Measurements from ENCODE around the gene KRTAP20-3.

Gene KRTAP20-3

GRCh38 chr21:30689822-30690221, 47.2 kb downstream of the KRTAP20-3 start:
- no peak for DNase-seq

All from SW 1271 (cell line).